Gastrocnemius medialis (tissue), 4 donors: ENCODE measurements around the gene SLC29A3.

Source experiments
- POLR2A ChIP-seq, 2 donors: fragments of 450-650 bp; IDR thresholded peaks; one replicate each; pipeline ENCODE4 v1.6.1; 2017; ENCODE audit warnings: antibody characterized with exemption in 2 of 2, mild to moderate bottlenecking in 2 of 2, moderate library complexity in 2 of 2
- TF ChIP-seq, protein P1 (sequence below), 5 experiments: fragments of 450-650 bp in 3 of 5; fragments of 200-600 bp in 2 of 5; sonication (generic) in 2 of 5; IDR thresholded peaks in 4 of 5; conservative IDR thresholded peaks in 1 of 5; 1 replicate in 4 of 5; 2 replicates in 1 of 5; pipeline ENCODE4 v1.5.1; 2016 to 2019; ENCODE audit warnings: antibody characterized with exemption in 5 of 5, mild to moderate bottlenecking in 3 of 5, moderate library complexity in 3 of 5

DNA sequence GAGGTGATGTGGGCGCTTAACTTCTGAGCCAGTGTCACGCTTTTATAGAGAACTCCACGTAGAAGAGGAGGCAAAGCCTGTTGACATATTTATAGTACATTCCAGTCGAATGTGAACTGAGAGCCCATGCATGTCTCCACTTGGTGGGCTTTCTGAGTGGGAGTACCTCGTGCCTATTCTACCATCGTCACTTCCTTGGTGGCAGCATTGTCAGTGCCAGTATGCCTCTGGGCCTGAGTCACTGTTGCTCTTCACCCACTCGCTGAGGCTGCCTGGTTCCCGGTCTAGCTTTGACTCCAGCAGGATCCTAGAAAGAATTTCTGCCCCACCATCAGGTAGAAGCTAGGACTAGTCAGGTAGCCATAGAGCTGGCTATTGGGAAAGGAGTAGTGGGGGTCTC lies 47.6 kb downstream of the SLC29A3 start:
- TF ChIP-seq, protein P1, sequence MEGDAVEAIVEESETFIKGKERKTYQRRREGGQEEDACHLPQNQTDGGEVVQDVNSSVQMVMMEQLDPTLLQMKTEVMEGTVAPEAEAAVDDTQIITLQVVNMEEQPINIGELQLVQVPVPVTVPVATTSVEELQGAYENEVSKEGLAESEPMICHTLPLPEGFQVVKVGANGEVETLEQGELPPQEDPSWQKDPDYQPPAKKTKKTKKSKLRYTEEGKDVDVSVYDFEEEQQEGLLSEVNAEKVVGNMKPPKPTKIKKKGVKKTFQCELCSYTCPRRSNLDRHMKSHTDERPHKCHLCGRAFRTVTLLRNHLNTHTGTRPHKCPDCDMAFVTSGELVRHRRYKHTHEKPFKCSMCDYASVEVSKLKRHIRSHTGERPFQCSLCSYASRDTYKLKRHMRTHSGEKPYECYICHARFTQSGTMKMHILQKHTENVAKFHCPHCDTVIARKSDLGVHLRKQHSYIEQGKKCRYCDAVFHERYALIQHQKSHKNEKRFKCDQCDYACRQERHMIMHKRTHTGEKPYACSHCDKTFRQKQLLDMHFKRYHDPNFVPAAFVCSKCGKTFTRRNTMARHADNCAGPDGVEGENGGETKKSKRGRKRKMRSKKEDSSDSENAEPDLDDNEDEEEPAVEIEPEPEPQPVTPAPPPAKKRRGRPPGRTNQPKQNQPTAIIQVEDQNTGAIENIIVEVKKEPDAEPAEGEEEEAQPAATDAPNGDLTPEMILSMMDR (IDR thresholded peaks at IDR 0.05 in 4 of 5, conservative IDR thresholded peaks at IDR 0.05 in 1 of 5), result no peak
- no peak for TF ChIP-seq POLR2A (IDR thresholded peaks at IDR 0.05)
